NCI-H1092 (cell line): ENCODE measurements around the gene ELMO3.

ENCODE experiments used
- DNase-seq: peaks from one replicate; lab custom pipeline; 2025; lab: John Stamatoyannopoulos, UW

Gene ELMO3

DNA sequence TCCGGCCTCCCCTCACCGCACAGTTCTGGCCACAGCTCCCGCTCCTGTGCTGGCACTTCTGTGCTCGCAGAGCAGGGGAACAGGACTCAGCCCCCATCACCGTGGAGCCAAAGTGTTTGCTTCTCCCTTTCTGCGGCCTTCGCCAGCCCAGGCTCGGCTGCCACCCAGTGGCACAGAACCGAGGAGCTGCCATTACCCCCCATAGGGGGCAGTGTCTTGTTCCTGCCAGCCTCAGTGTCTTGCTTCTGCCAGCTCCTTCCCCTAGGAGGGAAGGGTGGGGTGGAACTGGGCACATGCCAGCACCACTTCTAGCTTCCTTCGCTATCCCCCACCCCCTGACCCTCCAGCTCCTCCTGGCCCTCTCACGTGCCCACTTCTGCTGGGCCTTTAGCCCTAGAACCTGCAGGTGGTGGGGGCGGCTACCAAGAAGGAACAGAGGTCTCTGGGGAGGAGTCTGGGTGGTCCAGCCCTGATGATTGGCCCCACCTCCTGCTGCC lies 645 bp upstream of the ELMO3 start:
- DNase-seq = no peak

DNA sequence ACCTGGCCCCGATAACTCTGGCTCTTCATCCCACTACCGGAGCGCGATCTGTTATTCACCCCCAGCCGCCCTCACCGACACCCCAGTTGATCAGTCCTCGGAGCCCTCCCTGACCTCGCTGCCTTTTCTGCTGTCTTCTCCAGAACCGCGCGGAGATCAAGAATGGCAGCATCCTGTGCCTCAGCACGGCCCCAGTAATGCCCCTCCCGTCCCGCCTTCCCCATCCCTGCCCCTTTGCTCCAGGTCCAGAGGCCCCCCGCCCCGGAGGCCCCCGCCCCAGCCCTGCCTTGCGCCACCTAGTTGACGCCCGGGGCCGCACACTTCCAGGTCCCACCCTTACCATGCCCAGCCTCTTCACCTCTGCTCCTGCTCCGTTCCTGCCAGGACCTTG lies 872 bp downstream of the ELMO3 start:
- DNase-seq = no peak

DNA sequence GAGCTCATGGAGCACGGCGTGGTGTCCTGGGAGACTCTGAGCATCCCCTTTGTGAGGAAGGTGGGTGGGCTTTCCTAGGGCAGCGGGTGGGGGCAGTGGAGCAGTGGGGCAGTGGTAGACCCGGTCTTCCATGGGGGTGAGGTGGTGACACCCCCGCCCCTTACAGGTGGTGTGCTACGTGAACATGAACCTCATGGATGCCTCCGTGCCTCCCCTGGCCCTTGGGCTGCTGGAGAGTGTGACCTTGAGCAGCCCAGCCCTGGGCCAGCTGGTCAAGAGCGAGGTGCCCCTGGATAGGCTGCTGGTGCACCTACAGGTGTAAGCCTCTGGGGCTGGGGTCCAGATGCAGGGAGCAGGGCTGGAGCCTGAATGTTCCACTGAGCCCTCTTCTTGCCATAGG lies 1.6 kb downstream of the ELMO3 start:
- DNase-seq = no peak

DNA sequence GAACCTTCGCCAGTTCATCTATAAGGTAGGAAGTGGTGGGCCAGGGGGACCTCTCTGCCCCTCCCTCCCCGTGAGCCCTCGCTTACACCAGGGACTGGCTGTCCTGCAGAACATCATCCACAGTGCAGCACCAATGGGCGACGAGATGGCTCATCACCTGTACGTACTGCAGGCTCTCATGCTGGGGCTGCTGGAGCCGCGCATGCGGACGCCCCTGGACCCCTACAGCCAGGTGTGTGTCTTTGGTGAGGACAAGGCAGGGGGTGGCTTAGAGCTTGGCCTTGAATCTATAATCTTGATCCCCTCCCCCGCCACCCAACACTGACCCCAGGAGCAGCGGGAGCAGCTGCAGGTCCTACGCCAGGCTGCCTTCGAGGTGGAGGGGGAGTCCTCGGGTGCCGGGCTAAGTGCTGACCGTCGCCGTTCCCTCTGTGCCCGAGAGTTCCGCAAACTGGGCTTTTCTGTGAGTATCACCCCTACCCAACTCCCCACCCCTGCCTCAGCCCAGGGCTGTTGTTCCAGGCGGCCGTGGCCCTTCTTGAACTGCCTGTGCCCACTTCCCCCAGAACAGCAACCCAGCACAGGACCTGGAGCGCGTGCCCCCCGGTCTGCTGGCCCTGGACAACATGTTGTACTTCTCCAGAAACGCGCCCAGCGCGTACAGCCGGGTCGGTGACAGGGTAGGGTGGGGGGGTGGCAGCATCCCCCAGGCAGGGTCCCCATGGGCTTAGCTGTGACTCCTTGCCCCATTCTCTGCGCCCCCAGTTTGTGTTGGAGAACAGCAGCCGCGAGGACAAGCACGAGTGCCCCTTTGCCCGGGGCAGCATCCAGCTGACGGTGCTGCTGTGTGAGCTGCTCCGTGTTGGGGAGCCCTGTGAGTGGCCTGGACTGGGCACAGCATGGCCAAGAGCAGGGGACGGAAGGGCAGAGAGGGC lies 2.7 kb downstream of the ELMO3 start:
- DNase-seq = no peak

DNA sequence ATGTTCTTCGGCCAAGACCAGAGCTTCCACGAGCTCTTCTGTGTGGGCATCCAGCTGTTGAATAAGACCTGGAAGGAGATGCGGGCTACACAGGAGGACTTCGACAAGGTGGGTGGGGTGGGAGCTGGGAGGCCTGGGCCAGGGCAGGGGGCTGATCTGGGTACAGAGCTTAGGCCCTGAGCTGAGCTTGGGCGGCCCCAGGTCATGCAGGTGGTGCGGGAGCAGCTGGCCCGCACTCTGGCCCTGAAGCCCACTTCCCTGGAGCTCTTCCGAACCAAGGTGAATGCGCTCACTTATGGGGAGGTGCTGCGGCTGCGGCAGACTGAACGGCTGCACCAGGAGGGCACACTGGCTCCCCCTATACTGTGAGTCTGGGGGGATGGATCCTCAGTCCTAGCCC lies 3.5 kb downstream of the ELMO3 start:
- no peak for DNase-seq

DNA sequence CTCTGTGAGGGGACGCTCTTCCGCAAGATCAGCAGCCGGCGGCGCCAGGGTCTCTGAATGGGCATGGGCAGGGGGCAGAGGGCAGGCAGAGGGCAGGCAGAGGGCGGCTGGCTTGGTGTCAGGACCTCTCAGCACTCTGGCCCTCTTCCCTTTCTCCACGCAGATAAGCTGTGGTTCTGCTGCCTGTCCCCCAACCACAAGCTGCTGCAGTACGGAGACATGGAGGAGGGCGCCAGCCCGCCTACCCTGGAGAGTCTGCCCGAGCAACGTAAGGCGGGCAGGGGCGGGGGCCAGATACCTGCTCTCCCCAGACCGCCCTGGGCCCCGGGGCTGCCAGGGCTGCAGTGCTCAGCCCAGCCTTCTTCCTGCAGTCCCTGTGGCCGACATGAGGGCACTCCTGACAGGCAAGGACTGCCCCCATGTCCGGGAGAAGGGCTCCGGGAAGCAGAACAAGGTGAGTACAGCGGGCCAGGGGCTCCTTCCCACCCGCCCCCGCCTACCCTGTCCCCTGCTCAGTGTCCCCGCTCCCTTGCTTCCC lies 4.1 kb downstream of the ELMO3 start:
- DNase-seq = no peak

DNA sequence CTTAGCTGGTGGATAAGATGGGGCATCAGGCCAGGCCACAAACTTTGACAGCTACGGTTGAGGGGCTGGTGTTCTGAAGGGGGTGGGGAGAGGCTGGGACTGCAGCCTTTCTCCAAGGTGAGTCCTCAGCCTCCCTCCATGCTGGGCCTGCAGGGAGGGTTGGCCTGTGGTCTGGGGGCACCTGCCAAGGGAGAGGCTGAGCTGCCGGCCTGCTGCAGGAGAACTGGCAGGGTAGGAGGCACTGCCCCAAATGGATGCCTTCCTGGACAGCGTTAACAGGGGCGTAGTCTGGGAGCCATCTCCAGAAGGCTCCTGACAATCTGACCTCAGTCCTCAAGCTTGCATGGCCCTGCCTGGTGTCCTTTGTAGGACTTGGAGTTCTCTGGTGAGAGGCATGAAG lies 5.1 kb downstream of the ELMO3 start:
- no peak for DNase-seq

DNA sequence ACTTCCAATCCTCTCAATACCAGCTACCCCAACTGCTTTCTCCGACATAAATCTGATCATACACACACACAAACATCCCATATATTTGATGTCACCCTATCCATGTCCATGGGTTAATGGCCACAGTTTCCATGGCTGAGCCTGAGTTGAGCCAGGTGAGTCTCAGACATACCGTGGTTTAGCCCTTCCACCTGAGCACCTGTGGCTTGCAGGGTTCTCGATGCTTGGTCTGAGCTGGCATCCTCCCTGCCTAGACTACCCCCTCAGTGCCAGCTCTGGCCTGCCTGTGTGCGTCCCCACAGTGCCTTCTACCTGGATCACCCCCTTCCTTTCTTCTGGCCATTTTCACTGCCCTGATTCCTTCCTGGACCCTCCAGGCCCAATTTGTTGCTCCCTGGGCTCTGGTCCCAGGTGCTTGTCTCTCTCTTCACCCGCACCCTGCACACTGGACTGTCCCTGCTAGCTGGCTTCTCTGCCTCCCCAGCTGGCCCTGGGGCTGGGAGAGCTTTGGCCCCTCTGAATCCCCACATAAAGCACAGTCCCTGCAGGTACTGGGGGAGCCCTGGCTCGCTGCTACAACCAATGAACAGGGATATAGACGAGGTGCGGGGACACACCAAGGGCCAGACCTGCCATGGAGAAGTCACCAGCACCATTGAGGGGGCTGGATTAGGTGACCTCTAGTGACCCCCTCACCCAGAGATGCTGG lies 7.4 kb downstream of the ELMO3 start:
- DNase-seq = no peak

DNA sequence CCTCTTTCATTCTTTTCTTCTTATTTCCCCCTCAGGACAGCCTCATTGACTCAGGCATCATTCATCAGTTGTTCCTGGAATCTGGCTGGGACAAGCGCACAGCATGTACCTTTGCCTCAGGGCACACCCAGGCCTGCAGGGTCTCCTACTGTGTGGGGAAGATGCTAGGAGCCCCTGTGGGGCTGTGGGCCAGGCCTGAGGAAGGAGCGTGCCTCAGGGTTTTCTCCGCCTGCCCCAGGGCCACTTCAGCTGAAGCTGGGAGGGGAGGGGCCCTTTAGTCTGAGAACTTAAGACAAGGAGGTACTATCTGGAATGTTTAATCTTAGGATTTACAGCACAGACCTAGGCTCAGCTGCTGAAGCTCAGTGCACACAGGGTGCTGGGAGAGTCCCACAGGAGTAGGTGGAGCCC lies 7.9 kb downstream of the ELMO3 start:
- DNase-seq = no peak

DNA sequence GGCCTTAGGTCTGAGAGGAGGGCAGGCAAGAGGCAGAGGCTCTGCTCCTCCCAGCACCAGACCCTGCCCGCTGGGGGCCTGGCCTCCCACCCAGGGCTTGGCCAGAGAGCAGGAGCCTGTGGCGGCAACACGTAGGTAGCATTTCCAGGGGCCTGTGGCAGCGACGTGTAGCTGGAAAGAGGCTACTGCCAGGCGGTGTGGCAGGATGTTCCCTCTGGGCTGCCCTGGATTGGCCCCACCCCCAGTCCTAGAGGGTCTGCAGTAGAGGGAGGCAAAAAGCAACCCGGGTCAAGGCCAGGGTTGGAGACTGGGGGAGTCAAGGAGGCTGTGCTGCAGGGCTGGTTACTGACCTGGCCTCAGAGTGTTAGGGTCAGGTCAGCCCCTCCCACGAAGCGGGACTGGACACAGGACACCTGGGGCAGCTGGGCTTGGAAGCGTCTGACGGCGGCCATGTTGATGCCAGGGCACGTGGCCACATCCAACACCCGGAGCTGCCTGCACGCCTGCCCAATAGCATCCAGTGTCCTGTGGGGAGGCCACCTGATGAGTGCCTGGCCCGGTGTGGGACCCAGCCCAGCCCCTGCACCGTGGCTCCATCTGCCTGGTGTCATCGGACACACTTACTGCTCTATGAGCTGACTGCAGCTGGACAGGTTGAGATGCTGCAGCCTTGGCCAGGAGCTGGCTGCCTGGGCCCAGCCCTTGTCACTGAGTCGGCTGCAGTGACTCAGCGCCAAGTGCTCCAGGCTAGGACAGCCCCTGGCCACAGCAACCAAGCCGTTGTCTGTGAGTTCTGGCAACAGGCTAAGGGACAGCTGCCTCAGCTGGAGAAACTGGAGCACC lies 8.5 kb downstream of the ELMO3 start:
- no peak for DNase-seq

DNA sequence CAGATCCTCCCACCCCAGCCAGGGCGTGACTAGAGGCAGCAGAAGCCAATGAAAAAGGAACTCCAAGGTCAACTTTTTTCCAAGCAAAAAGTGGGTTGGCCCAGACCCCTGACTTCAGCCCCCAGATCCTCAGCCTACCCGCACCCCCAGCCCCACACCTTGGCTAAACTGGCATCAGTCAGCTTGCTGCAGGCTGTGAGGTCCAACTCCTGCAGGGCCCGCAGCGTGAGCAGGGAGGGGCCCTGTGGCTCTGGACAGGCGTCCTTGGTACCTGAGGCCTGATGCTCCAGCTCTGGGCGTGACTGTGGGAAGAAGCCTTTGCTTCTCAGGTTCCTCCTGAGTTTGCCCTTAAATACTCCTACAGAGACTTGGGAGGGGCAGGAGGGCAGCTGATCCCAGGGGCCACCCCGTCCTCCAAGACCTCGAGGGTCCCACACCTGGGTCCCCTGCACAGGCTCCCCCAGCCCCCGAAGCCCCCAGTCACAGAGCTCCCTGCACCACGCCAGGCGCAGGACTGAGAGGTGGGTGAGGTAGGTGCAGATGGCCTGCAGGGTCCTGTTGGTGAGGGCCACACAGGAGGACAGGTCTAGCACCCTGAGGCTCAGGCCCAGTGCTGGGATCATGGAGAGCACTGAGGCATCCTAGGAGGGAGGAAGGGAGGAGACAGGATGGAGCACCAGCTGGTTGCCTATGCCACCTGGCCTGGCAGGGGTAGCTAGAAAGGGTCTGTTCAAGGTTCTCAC lies 9.4 kb downstream of the ELMO3 start:
- no peak for DNase-seq

DNA sequence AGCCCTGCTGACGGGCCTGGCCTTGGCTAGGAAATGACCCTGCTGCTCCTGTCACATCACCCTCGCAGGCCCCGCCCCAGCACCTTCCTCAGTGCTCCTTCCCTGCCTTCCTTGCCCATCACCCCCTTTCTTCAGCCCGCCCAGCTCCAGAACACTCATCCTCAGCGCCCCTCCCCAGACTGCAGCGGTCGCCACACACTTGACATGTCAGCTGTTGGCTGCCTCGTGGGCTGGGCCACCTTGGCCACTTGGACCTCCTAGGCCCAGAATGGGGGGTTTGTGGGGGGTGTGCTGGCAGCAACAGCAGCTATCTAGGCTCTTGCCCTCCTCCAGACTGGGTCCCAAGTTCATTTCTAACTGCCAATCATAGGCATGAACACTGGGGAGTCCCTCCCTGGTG lies 10.6 kb downstream of the ELMO3 start:
- no peak for DNase-seq

DNA sequence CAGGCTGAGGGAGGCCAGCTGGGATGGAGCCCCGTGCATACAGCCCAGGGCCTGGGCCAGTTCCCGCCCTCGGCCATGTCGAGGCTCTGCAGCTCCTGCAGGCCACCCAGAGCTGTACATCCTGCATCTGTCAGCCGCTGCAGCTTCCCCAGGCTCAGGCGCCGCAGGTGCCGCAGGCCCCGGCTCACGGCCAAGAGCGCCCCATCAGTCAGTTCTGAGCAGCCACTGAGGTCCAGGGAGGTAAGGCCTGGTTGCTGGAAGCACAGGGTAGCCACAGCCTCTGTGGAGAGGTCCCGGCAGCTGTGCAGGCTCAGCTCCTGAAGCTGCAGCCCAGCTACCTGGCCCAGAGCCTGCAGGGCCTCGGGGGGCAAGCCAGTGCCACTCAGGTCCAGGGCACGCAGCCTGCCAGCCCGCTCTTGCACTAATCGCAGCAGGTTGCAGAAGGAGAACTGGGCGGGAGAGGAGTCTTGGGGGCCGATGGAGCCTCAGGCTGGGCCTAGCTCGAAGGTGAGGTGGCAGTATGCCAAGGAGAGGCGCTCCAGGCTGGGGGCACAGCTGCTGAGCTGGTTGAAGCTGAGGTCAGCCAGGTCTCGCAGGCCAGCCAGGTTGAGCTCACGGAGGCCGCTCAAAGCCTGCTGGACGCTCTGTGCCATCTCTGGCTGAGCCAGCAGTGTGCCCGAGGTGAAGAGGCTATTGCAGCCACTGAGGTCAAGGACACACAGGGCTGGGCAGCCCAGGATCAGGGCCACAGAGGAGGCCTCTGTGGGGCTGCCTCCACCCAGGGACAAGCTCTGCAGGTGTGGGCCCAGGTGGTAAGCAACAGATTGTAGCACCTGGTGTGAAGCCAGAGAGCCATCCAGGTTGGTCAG lies 11.4 kb downstream of the ELMO3 start:
- no peak for DNase-seq

DNA sequence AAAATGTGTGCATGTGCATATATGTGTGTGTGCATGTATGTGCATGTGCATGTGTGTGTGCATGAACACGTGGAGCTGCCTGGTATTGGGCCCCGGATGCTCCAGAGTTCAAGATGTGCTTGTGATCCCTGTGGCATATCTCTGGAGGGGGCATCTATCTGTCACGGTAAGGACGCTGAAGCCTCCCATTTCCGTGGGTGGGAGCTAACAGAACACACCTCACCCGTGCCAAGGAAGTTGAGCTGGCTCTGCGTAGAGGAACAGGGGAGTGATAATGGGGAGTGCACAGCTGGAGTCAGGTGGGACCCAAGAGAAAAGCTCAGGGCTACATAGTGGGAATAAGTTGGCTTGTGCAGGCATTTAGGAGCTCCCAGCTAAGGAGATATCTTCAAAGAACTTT lies 12.7 kb downstream of the ELMO3 start:
- DNase-seq = no peak

DNA sequence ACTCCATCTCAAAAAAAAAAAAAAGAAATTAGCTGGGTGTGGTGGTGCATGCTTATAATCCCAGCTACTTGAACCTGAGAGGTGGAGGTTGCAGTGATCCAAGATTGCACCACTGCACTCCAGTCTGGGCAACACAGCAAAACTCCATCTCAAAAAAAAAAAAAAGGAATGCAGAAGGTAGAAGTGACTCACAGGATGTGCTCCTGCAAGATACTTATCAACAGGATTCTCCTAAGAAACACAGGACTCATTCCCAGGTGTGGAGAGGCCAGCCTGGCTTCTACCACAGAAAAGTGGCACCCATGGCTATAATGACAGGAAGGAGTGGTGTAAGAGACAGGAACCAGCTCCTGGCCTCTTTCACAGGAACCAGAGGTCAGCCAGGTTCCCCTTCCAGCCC lies 13.8 kb downstream of the ELMO3 start:
- no peak for DNase-seq

DNA sequence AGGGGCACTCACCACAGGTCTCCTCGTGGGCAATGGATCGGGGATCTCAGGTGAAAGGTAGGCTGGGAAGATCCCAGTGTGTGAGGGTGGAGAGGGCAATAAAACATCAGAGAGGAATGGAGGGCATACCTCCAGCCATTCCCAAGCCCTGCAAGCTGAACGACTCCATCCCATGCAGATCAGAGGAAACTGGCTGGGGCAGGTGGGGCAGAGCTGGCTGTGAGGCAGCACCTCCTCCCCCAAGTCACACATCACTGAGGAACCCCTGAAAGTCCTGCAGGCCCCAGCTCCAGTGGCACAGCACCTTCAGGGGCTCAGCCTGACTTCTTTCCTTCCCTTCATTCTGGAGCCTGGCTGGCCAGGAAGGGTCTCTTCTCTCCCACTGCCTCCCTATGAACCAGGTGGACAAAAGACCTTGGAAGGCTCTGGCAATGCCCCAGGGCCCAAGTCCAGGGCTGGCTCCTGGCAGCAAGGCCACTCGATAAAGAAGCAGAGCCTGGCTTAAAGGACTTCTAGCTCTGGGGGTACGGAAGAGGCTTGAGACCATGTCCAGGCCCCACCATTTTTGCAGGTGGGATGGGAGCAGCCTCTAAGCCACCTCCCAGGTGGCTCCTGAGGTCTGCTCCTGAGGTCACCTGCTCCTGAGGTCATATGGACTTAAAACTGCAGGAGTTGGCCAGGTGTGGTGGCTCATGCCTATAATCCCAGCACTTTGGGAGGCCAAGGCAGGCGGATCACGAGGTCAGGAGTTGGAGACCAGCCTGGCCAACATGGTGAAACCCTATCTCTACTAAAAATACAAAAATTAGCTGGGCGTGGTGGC lies 14.5 kb downstream of the ELMO3 start:
- no peak for DNase-seq

DNA sequence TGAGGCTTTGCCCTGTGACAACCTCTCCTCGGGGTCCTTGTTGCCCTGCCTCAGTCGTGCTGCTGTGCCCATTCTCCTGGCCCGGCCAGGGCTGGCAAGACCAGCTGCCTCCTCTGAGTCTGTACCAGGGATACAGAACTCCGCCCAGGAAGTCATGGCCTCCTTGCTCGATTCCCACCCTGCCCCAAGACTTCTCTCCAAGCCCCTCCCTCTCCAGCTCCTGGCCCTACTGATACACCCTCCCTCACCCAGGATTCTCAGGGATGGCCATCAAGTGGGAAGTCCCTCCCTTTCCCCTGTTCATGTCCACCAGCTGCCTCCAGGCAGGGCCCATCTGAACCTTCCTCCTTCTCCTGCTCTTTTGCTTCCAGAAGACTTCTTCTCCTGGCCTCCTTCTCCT lies 16.8 kb downstream of the ELMO3 start:
- DNase-seq = no peak

DNA sequence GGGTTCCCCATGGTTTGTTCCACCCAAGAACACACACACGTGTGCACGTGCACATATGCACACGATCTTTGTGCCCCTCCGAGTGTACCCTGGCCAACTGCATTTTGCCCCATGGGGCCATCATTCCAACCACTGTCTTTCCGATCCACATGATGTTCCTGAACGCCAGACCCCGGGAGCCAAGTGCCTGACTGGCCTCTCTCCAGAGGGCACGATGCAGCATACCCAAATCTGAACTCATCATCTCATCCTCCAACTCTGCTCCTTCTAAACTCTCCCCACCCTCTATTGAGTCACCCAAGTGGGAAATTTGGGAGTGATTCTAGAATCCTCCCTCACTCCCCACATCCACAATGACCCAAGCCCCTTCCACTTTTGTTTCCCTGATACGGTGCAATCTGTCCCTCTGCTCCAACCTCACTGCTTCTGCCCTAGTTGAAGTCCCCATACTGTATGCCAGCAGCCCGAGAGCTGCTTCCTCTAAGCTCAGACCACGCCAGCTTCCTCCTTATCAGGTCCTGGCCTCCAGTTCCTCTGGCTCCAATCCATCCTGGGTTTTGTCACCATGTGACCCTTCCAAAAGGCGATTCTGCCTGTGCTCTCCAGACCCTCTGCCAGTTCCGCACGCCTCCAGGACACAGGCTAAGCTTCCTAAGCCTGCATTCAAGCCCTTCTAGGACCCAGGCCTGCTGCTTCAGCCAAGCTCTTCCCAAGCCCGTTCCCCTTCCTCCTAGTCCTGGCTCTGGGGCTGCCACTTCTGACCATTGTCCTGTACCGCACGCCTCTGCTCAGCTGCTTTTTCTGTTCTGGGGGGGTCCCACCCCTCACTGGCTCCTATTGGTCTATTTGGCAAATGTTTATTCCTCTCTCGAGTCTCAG lies 17.9 kb downstream of the ELMO3 start:
- no peak for DNase-seq

DNA sequence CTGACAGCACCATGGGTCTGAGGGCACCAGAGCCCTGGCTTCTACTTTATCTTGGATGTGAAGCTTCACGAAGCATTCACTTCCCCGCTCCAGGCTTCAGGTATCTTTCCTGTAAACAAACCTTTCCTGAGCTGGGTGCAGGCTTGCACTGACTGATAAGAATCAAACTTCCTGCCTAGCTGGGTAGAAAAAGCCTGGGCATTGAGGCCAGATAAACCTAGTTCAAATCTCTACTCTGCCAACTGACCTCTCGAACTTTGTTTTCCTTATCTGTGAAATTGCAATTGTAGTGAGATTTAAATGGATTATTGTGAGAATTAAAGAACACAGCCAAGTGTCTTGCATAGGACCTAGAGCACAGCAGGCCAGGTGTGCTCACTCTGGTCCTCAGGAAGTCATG lies 25.1 kb downstream of the ELMO3 start:
- no peak for DNase-seq
